Caki2 (cell line): Measurements from ENCODE around the gene MYO9A. TPM values are rescaled to one million over a fixed set of nuclear protein-coding genes. Genes with fewer than 3 reads are reported as not detected.
A peak's percentile ranks its signal among the peaks of the same experiment; 100 is the strongest.

Source experiments
- DNase-seq: peaks from one replicate; pipeline ENCODE4 v3.0.0-alpha.2; 2015; ENCODE audit warnings: low read depth
- in situ Hi-C: cut with HindIII; loops from 2 replicates; pipeline ENCODE4 v1.10.0; 2016; ENCODE audit warnings: low sequenced_read_pairs, low pct_unique_long_range_greater_than_20kb, mixed read lengths
- total RNA-seq: library from RNA; depleted of rRNA; stranded (reverse); fragments of >200 nt; shearing (Covaris generic); gene quantifications from 2 replicates; pipeline ENCODE4 v1.2.3, GENCODE V29; 2014; ENCODE audit warnings: low replicate concordance

MYO9A gene
- total RNA-seq, 1 experiment from 2014 or later = 10.2 TPM

GRCh38 chr15:72141171-72142084 is 23.5 kb upstream of the MYO9A start:
- peak; percentile 35 for DNase-seq
- in situ Hi-C loops = no loop called here

DNA sequence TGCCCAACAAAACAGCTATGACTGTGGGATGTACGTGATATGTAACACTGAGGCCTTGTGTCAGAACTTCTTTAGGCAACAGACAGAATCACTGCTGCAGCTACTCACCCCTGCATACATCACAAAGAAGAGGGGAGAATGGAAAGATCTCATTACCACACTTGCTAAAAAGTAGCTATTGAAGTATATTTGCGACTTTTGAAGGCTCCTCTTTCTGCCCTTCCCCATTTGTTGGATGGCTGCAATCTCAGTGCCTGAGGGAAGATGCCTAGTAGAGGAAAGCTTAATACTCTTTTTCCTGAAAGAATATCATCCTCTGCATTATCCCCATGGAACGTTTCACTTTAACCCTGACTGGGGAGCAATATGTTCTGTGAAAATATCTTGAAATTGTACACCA is 22.1 kb upstream of the MYO9A start:
- in situ Hi-C loops = no loop called here
- no peak for DNase-seq

- in situ Hi-C loops = no loop called here
- DNase-seq = no peak
Measured at GRCh38 chr15:72139667-72140066, 21.7 kb upstream of the MYO9A start.

- DNase-seq = peak; percentile 49
Measured at GRCh38 chr15:72136170-72137051, 18.5 kb upstream of the MYO9A start.

GRCh38 chr15:72135719-72136118 is 17.8 kb upstream of the MYO9A start:
- in situ Hi-C loops = no loop called here

More at GRCh38 chr15:72136170-72137051, 18.5 kb upstream of the MYO9A start:
- in situ Hi-C loops = no loop called here

GRCh38 chr15:72133211-72133610 is 15.3 kb upstream of the MYO9A start:
- in situ Hi-C loops = no loop called here
- DNase-seq = no peak

More at GRCh38 chr15:72135719-72136118, 17.8 kb upstream of the MYO9A start:
- peak; percentile 14 for DNase-seq

GRCh38 chr15:72131922-72132321 is 14.0 kb upstream of the MYO9A start:
- no peak for DNase-seq
- in situ Hi-C loops = no loop called here

DNA sequence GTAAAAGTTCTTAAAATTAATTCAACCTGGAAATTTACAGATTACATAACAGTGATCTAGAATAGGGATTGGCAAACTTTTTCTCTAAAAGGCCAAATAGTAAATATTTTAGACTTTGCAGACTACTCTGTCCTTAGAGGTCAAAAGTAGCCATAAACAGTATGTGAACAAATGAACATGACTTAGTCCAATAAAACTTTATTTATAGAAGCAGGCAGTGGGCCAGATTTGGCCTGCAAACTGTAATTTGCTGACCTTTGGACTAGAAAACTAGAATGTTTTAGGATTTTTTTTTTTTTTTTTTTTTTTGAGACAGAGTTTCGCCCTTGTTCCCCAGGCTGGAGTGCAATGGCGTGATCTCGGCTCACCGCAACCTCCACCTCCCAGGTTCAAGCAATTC is 12.3 kb upstream of the MYO9A start:
- no peak for DNase-seq
- in situ Hi-C loops = no loop called here

DNA sequence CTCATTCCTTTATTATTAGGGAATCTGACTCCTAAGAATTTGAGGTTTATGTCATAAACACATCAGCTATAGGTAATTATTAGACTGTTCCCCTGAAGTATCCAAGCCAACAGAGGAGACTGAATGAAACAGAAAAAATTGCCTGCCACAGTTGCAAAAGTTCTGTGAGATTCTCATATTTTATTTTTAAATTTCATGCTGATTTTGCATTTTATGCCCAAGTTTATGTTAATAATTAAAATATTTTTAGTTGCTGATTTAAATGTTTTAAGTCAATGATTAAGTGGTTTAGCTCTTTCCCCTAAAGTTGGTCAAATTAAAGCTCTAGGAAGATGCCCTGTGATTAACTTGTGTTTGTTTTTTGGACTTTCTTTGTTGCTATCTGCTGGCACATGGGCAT is 10.4 kb upstream of the MYO9A start:
- in situ Hi-C loops = no loop called here
- no peak for DNase-seq

DNA sequence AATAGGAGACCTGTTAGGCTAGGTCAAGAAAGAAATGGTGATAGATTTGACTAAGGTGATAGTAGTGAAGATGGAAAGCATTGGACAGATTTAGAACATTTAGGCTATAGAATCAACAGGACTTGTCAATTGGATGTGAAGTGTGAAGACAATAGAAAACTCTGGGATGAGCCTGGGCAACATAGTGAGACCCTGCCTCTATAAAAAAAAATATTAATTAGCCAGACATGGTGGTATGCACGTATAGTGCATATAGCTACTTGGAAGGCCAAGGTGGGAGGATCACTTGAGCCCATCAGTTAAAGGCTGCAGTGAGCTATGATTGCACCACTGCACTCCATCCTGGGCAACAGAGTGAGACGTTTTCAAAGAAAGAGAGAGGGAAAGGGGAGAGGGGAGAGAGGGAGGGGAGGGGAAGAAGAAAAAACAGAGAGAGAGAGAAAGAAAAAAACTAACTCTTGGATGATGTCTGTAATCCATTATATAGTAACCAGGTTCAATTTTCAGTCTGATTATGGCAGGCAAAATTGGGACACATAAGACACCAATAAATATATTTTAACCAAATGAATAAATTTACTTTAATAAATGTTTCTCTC is 9.9 kb upstream of the MYO9A start:
- DNase-seq = no peak
- in situ Hi-C loops = no loop called here

- in situ Hi-C loops = no loop called here
- no peak for DNase-seq
Measured at GRCh38 chr15:72124218-72124617, 6.3 kb upstream of the MYO9A start.

DNA sequence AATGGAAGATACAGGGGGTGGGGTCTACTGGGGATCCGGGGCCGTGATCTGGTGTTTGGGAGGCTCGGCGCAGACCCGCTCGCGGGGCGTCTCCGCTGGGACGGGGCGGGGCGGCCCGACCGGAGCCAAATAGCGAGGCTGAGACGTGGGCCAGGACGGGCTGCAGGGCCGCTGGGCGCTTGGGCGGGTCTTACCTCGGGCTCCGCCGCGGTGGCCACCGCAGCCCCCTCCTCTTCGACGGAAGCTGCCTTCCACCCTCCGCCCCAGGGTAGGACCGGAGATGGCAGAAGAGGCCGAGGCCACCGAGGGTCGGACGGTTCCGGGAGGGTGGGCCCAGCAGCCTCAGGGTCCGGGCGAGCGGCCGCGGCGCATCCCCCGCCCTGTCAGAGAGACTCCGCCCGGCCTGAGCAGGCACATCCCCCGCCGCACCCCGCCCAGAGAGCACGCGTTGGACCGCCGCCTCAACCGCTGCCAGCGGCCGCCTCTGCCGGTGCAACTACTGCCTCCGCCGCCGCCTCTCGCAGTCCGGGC is 399 bp downstream of the MYO9A start:
- DNase-seq = no peak

GRCh38 chr15:72116731-72117485 is 1.0 kb downstream of the MYO9A start:
- DNase-seq = peak; percentile 34
- in situ Hi-C loops = no loop called here

More for the DNA sequence above, 399 bp downstream of the MYO9A start:
- in situ Hi-C loops = no loop called here

- in situ Hi-C loops = no loop called here
- DNase-seq = no peak
Measured at GRCh38 chr15:72113347-72114031, 4.5 kb downstream of the MYO9A start.

DNA sequence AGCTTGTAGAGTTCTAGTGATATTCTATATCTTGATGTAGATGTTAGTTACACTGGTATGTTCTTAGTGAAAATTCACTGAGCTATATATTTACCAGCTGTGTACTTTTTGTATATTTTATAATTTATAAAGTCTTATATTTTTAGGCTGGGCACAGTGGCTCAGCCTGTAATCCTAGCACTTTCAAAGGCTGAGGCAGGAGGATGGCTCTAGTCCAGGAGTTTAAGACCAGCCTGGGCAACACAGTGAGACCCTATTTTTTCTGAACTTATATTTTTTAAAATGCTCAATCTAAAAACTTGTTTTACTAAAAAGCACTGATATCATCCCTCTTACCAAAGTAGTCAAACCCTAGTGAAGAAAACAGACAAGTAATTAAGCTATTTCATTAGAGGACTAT is 5.1 kb downstream of the MYO9A start:
- no peak for DNase-seq
- in situ Hi-C loops = no loop called here

GRCh38 chr15:72112116-72112515 is 5.8 kb downstream of the MYO9A start:
- DNase-seq = no peak
- in situ Hi-C loops = no loop called here

GRCh38 chr15:72110355-72110754 is 7.6 kb downstream of the MYO9A start:
- DNase-seq = no peak
- in situ Hi-C loops = no loop called here
